GM12878 (cell line): ENCODE results near the gene C5. TPM values are rescaled to one million over a fixed set of nuclear protein-coding genes. Genes with fewer than 3 reads are reported as not detected.
A peak's percentile ranks its signal among the peaks of the same experiment; 100 is the strongest.

ENCODE experiments used
- BCL11A ChIP-seq: IDR thresholded peaks from 2 replicates; pipeline ENCODE4 v1.6.1; 2011; ENCODE audit warnings: low read depth, low read length
- CHD1 ChIP-seq: IDR thresholded peaks from 2 replicates; pipeline ENCODE4 v1.6.1; 2012; ENCODE audit warnings: low read depth, low read length, improper control_type of control experiment
- CUX1 ChIP-seq: IDR thresholded peaks from 2 replicates; pipeline ENCODE4 v1.6.1; 2012; ENCODE audit warnings: improper control_type of control experiment, low read depth, low read length; ENCODE audit not compliant: insufficient replicate concordance
- IKZF2 ChIP-seq, 2 experiments: fragments of 450-650 bp; IDR thresholded peaks; 2 replicates each; pipeline ENCODE4 v1.6.1; 2017; ENCODE audit warnings: mild to moderate bottlenecking in 2 of 2, moderate library complexity in 2 of 2
- IRF4 ChIP-seq: IDR thresholded peaks from 2 replicates; pipeline ENCODE4 v1.6.1; 2011; ENCODE audit warnings: low read depth, low read length
- MEF2A ChIP-seq: IDR thresholded peaks from 2 replicates; pipeline ENCODE4 v1.6.1; 2011; ENCODE audit warnings: low read depth, mild to moderate bottlenecking, low read length, moderate library complexity; ENCODE audit not compliant: insufficient read depth
- MLLT1 ChIP-seq: fragments of 450-650 bp; IDR thresholded peaks from 2 replicates; pipeline ENCODE4 v1.6.1; 2016; ENCODE audit warnings: mild to moderate bottlenecking
- NKRF ChIP-seq: fragments of 450-650 bp; conservative IDR thresholded peaks from 2 replicates; pipeline ENCODE4 v1.6.1; 2017; ENCODE audit warnings: mild to moderate bottlenecking, moderate library complexity
- NR2C2 ChIP-seq: IDR thresholded peaks from 2 replicates; pipeline ENCODE4 v1.6.1; 2011; ENCODE audit warnings: borderline replicate concordance, low read depth; ENCODE audit not compliant: control insufficient read depth, insufficient read length
- PKNOX1 ChIP-seq: fragments of 450-650 bp; IDR thresholded peaks from 2 replicates; pipeline ENCODE4 v1.6.1; 2016; ENCODE audit warnings: mild to moderate bottlenecking
- PML ChIP-seq: IDR thresholded peaks from 2 replicates; pipeline ENCODE4 v1.6.1; 2012; ENCODE audit warnings: low read length, inconsistent platforms
- POU2F2 ChIP-seq: IDR thresholded peaks from 3 replicates; pipeline ENCODE4 v1.6.1; 2011; ENCODE audit warnings: low read depth, mild to moderate bottlenecking, low read length, borderline replicate concordance
- USF1 ChIP-seq: IDR thresholded peaks from 2 replicates; pipeline ENCODE4 v1.6.1; 2011; ENCODE audit warnings: borderline replicate concordance, low read depth, mild to moderate bottlenecking, moderate library complexity, mixed read lengths, low read length; ENCODE audit not compliant: insufficient read depth; ENCODE audit errors: extremely low read length
- ZBTB33 ChIP-seq: fragments of 450-650 bp; IDR thresholded peaks from 2 replicates; pipeline ENCODE4 v1.6.1; 2017; ENCODE audit warnings: mild to moderate bottlenecking
- ZNF384 ChIP-seq: IDR thresholded peaks from 2 replicates; pipeline ENCODE4 v1.6.1; 2012; ENCODE audit warnings: low read depth, mild to moderate bottlenecking, low read length, improper control_type of control experiment, borderline replicate concordance
- polyA plus RNA-seq, 11 experiments: library from polyadenylated mRNA; depleted of rRNA in 4 of 11; unstranded in 6 of 11; stranded (reverse) in 5 of 11; fragments of >200 nt; fragmentation: Nextera tagmentation in 4 of 11; fragmentation: Illumina TruSeq in 1 of 11; extraction: Ambion mirVana in 4 of 11; extraction: Trizol in 1 of 11; gene quantifications; 1 replicate in 1 of 11; 2 replicates in 10 of 11; pipeline versions ENCODE4 v1.2.1 to v1.2.3, GENCODE V29; 2011 to 2016; ENCODE audit warnings: inconsistent platforms in 2 of 11, missing spikeins in 2 of 11, low read depth in 1 of 11
- total RNA-seq, 4 experiments: library from RNA; depleted of rRNA in 3 of 4; stranded (reverse); fragments of >200 nt in 3 of 4; fragmentation: Illumina TruSeq in 1 of 4; extraction: Trizol in 1 of 4; gene quantifications; 2 replicates each; pipeline versions ENCODE4 v1.2.1 to v1.2.3, GENCODE V29; 2013 to 2021

The C5 gene
- total and polyA plus RNA-seq, 10 of the 15 experiments (the other 5 are each of a cell fraction or from before 2014, with no cell fraction given), result 0.39 to 2.2 (median 1.2) TPM

GRCh38 chr9:121071756-121072421 is 21.8 kb upstream of the C5 start (continued):
- TF ChIP-seq NR2C2 (no peak), MEF2A (no peak), IKZF2 (IDR thresholded peaks at IDR 0.05) (peak; percentile 39 to 45; a peak in 3 of 4 replicates), NKRF (no peak), PML (peak; percentile 50; the same call in 1 of the 2 replicates), PKNOX1 (peak; percentile 85; the same call in 1 of the 2 replicates), ZBTB33 (no peak), IRF4 (0 out of 2 replicates have a peak, but pooled peaks have one; percentile 34), CHD1 (no peak), POU2F2 (peak; percentile 45; the same call in 1 of the 3 replicates), USF1 (no peak), MLLT1 (no peak), CUX1 (peak; percentile 13), BCL11A (no peak), ZNF384 (no peak)
